HepG2 (cell line): ENCODE results near the gene RTEL1. TPM values are rescaled to one million over a fixed set of nuclear protein-coding genes. Genes with fewer than 3 reads are reported as not detected.
A peak's percentile ranks its signal among the peaks of the same experiment; 100 is the strongest.

Source experiments
- CENPBD1 ChIP-seq: sonication (generic); formaldehyde crosslinking; IDR thresholded peaks from 2 replicates; pipeline ENCODE4 v1.8.0; 2022; ENCODE audit warnings: missing genetic modification reagents, low read depth, mild to moderate bottlenecking, borderline replicate concordance
- HNRNPLL ChIP-seq: fragments of 200-400 bp; formaldehyde crosslinking; IDR thresholded peaks from 2 replicates; pipeline ENCODE4 v1.6.1; 2017; ENCODE audit warnings: mild to moderate bottlenecking, low read depth, low read length; ENCODE audit not compliant: poor library complexity, severe bottlenecking
- KIAA2018 ChIP-seq: sonication (generic); formaldehyde crosslinking; IDR thresholded peaks from 2 replicates; pipeline ENCODE4 v1.5.0; 2020; ENCODE audit warnings: mild to moderate bottlenecking, missing genetic modification reagents, borderline replicate concordance
- MATR3 ChIP-seq: sonication (generic); formaldehyde crosslinking; IDR thresholded peaks from 2 replicates; pipeline ENCODE4 v1.4.0; 2020; ENCODE audit warnings: missing genetic modification reagents
- NBN ChIP-seq: fragments of 450-650 bp; conservative IDR thresholded peaks from 2 replicates; pipeline ENCODE4 v1.6.1; 2017
- NR3C1 ChIP-seq: sonication (generic); formaldehyde crosslinking; IDR thresholded peaks from 2 replicates; pipeline ENCODE4 v1.4.0; 2020; ENCODE audit warnings: missing genetic modification reagents
- RFX1 ChIP-seq: fragments of 450-650 bp; IDR thresholded peaks from 2 replicates; pipeline ENCODE4 v1.6.1; 2017
- SMAD3 ChIP-seq: sonication (generic); formaldehyde crosslinking; IDR thresholded peaks from 2 replicates; pipeline ENCODE4 v1.4.0; 2020; ENCODE audit warnings: missing genetic modification reagents
- THAP8 ChIP-seq: sonication (generic); formaldehyde crosslinking; IDR thresholded peaks from 2 replicates; pipeline ENCODE4 v1.5.1; 2020; ENCODE audit warnings: missing genetic modification reagents, mild to moderate bottlenecking, borderline replicate concordance
- THRA ChIP-seq: sonication (generic); formaldehyde crosslinking; IDR thresholded peaks from 2 replicates; pipeline ENCODE4 v1.4.0; 2020; ENCODE audit warnings: missing genetic modification reagents, borderline replicate concordance
- ZNF547 ChIP-seq: sonication (generic); formaldehyde crosslinking; IDR thresholded peaks from 2 replicates; pipeline ENCODE4 v1.5.1; 2020; ENCODE audit warnings: mild to moderate bottlenecking, missing genetic modification reagents
- ZNF598 ChIP-seq: sonication (generic); formaldehyde crosslinking; IDR thresholded peaks from 2 replicates; pipeline ENCODE4 v1.5.1; 2020; ENCODE audit warnings: mild to moderate bottlenecking, missing genetic modification reagents, borderline replicate concordance
- ZNF776 ChIP-seq: sonication (generic); formaldehyde crosslinking; IDR thresholded peaks from 2 replicates; pipeline ENCODE4 v1.4.0; 2020; ENCODE audit warnings: mild to moderate bottlenecking, missing genetic modification reagents
- ZNF784 ChIP-seq: sonication (generic); formaldehyde crosslinking; IDR thresholded peaks from 2 replicates; pipeline ENCODE4 v1.5.1; 2020; ENCODE audit warnings: missing genetic modification reagents, mild to moderate bottlenecking, borderline replicate concordance
- polyA plus RNA-seq, 8 experiments: library from polyadenylated mRNA; depleted of rRNA in 3 of 8; stranded (reverse) in 7 of 8; unstranded in 1 of 8; fragments of >200 nt; fragmentation: Illumina TruSeq in 4 of 8; extraction: Trizol in 4 of 8; gene quantifications; 2 replicates each; pipeline versions ENCODE4 v1.2.1 to v1.2.3, GENCODE V29; 2011 to 2016; ENCODE audit warnings: low read depth in 4 of 8, missing spikeins in 1 of 8, mixed read lengths in 1 of 8; ENCODE audit not compliant: insufficient read depth in 1 of 8
- total RNA-seq, 5 experiments: library from RNA; depleted of rRNA; stranded (reverse); fragments of >200 nt; fragmentation: Illumina TruSeq; extraction: Trizol; gene quantifications; 2 replicates each; pipeline ENCODE4 v1.2.3, GENCODE V29; 2016; ENCODE audit warnings: low read depth in 1 of 5

The RTEL1 gene
- total and polyA plus RNA-seq, 2 of the 13 experiments (the other 11 are each of a cell fraction or from before 2014, with no cell fraction given), result 21.8 to 36.4 TPM

GRCh38 chr20:63657937-63658748 lies at the start of gene RTEL1 (continued):
- TF ChIP-seq KIAA2018 (CRISPR knock-in tag) (no peak), ZNF547 (peak; percentile 92), ZNF776 (CRISPR knock-in tag) (peak; percentile 81; the same call in 1 of the 2 replicates), THAP8 (CRISPR knock-in tag) (peak; percentile 89; the same call in 1 of the 2 replicates), THRA (CRISPR knock-in tag) (peak; percentile 77), NBN (no peak), HNRNPLL (peak; percentile 95), NR3C1 (CRISPR knock-in tag) (no peak), RFX1 (no peak), ZNF784 (no peak), SMAD3 (CRISPR knock-in tag) (peak; percentile 85), MATR3 (no peak), CENPBD1 (CRISPR knock-in tag) (peak; percentile 80), ZNF598 (no peak)
